ENCODE results near the gene KCNQ4.

KCNQ4 gene

GRCh38 chr1:40748841-40749718 is 34.5 kb upstream of the KCNQ4 start:
- H3K4me1 Mint-ChIP-seq, result peaks cover 42% of the 10 kb centered on the region
- H3K27me3 Mint-ChIP-seq, result no peaks in the 10 kb centered on the region
- ATAC-seq, result no peak
- H3K27ac Mint-ChIP-seq, result no peak overlapping the region
- no peaks in the 10 kb centered on the region for H3K9me3 Mint-ChIP-seq
- no peak for DNase-seq
- H3K4me3 Mint-ChIP-seq, result no peak overlapping the region
- H3K36me3 Mint-ChIP-seq (ENCODE audit: low read depth), result peaks cover 42% of the 10 kb centered on the region

GRCh38 chr1:40749817-40750216 is 33.8 kb upstream of the KCNQ4 start:
- Mint-ChIP-seq H3K27ac (no peak overlapping the region), H3K4me3 (no peak overlapping the region), H3K27me3 (no peaks in the 10 kb centered on the region), H3K9me3 (no peaks in the 10 kb centered on the region), H3K36me3 (ENCODE audit: low read depth) (peaks cover 42% of the 10 kb centered on the region), H3K4me1 (peaks cover 42% of the 10 kb centered on the region)
- ATAC-seq (no peak), DNase-seq (no peak)

GRCh38 chr1:40750451-40750908 is 33.1 kb upstream of the KCNQ4 start:
- H3K27ac Mint-ChIP-seq, result no peak overlapping the region
- ATAC-seq (no peak), DNase-seq (no peak)
- H3K9me3 Mint-ChIP-seq, result no peaks in the 10 kb centered on the region
- no peaks in the 10 kb centered on the region for H3K27me3 Mint-ChIP-seq
- H3K4me3 Mint-ChIP-seq, result no peak overlapping the region
- H3K36me3 Mint-ChIP-seq (ENCODE audit: low read depth), result peaks cover 43% of the 10 kb centered on the region
- H3K4me1 Mint-ChIP-seq, result peaks cover 42% of the 10 kb centered on the region

GRCh38 chr1:40751802-40752201 is 31.8 kb upstream of the KCNQ4 start:
- Mint-ChIP-seq H3K4me3 (no peak overlapping the region), H3K9me3 (no peaks in the 10 kb centered on the region), H3K36me3 (ENCODE audit: low read depth) (peaks cover 43% of the 10 kb centered on the region), H3K27ac (peak overlapping the region; percentile 59), H3K27me3 (no peaks in the 10 kb centered on the region), H3K4me1 (peaks cover 29% of the 10 kb centered on the region)
- ATAC-seq (peak; percentile 77), DNase-seq (peak; percentile 13)

GRCh38 chr1:40753142-40753882 is 30.3 kb upstream of the KCNQ4 start:
- Mint-ChIP-seq H3K9me3 (no peaks in the 10 kb centered on the region), H3K36me3 (ENCODE audit: low read depth) (peaks cover 45% of the 10 kb centered on the region), H3K27me3 (no peaks in the 10 kb centered on the region), H3K4me3 (no peak overlapping the region), H3K4me1 (peaks cover 28% of the 10 kb centered on the region), H3K27ac (peak overlapping the region; percentile 71)
- DNase-seq (no peak), ATAC-seq (no peak)

GRCh38 chr1:40754201-40754600 is 29.4 kb upstream of the KCNQ4 start:
- no peak overlapping the region for H3K4me3 Mint-ChIP-seq
- ATAC-seq (no peak), DNase-seq (no peak)
- no peaks in the 10 kb centered on the region for H3K27me3 Mint-ChIP-seq
- peaks cover 43% of the 10 kb centered on the region for H3K36me3 Mint-ChIP-seq (ENCODE audit: low read depth)
- H3K27ac Mint-ChIP-seq, result no peak overlapping the region
- no peaks in the 10 kb centered on the region for H3K9me3 Mint-ChIP-seq
- peaks cover 28% of the 10 kb centered on the region for H3K4me1 Mint-ChIP-seq

GRCh38 chr1:40755067-40755466 is 28.5 kb upstream of the KCNQ4 start:
- no peak overlapping the region for H3K4me3 Mint-ChIP-seq
- no peaks in the 10 kb centered on the region for H3K27me3 Mint-ChIP-seq
- DNase-seq (no peak), ATAC-seq (no peak)
- H3K27ac Mint-ChIP-seq, result no peak overlapping the region
- peaks cover 48% of the 10 kb centered on the region for H3K36me3 Mint-ChIP-seq (ENCODE audit: low read depth)
- H3K9me3 Mint-ChIP-seq, result no peaks in the 10 kb centered on the region
- peaks cover 28% of the 10 kb centered on the region for H3K4me1 Mint-ChIP-seq

GRCh38 chr1:40756523-40756922 is 27.1 kb upstream of the KCNQ4 start:
- H3K9me3 Mint-ChIP-seq, result no peaks in the 10 kb centered on the region
- ATAC-seq, result no peak
- DNase-seq, result no peak
- H3K4me3 Mint-ChIP-seq, result no peak overlapping the region
- H3K4me1 Mint-ChIP-seq, result peaks cover 18% of the 10 kb centered on the region
- H3K27ac Mint-ChIP-seq, result no peak overlapping the region
- H3K36me3 Mint-ChIP-seq (ENCODE audit: low read depth), result peaks cover 43% of the 10 kb centered on the region
- no peaks in the 10 kb centered on the region for H3K27me3 Mint-ChIP-seq

GRCh38 chr1:40757084-40757483 is 26.5 kb upstream of the KCNQ4 start:
- peaks cover 13% of the 10 kb centered on the region for H3K4me1 Mint-ChIP-seq
- H3K4me3 Mint-ChIP-seq, result no peak overlapping the region
- ATAC-seq (no peak), DNase-seq (no peak)
- no peaks in the 10 kb centered on the region for H3K9me3 Mint-ChIP-seq
- H3K36me3 Mint-ChIP-seq (ENCODE audit: low read depth), result peaks cover 38% of the 10 kb centered on the region
- H3K27ac Mint-ChIP-seq, result no peak overlapping the region
- H3K27me3 Mint-ChIP-seq, result no peaks in the 10 kb centered on the region

- Mint-ChIP-seq H3K9me3 (no peaks in the 10 kb centered on the region), H3K27ac (no peak overlapping the region), H3K4me1 (peaks cover 13% of the 10 kb centered on the region), H3K36me3 (ENCODE audit: low read depth) (peaks cover 41% of the 10 kb centered on the region), H3K4me3 (no peak overlapping the region), H3K27me3 (no peaks in the 10 kb centered on the region)
- DNase-seq (no peak), ATAC-seq (no peak)
Measured at GRCh38 chr1:40758004-40758403, 25.6 kb upstream of the KCNQ4 start.

- Mint-ChIP-seq H3K9me3 (no peaks in the 10 kb centered on the region), H3K4me1 (peaks cover 15% of the 10 kb centered on the region), H3K27me3 (no peaks in the 10 kb centered on the region), H3K36me3 (ENCODE audit: low read depth) (peaks cover 41% of the 10 kb centered on the region), H3K4me3 (no peak overlapping the region), H3K27ac (no peak overlapping the region)
- no peak for ATAC-seq
- DNase-seq, result no peak
Measured at GRCh38 chr1:40758578-40759343, 24.8 kb upstream of the KCNQ4 start.

- Mint-ChIP-seq H3K36me3 (ENCODE audit: low read depth) (peaks cover 53% of the 10 kb centered on the region), H3K4me3 (no peak overlapping the region), H3K4me1 (peaks cover 28% of the 10 kb centered on the region), H3K27ac (no peak overlapping the region), H3K9me3 (no peaks in the 10 kb centered on the region), H3K27me3 (no peaks in the 10 kb centered on the region)
- DNase-seq (no peak), ATAC-seq (no peak)
Measured at GRCh38 chr1:40760984-40761383, 22.6 kb upstream of the KCNQ4 start.

- Mint-ChIP-seq H3K9me3 (no peaks in the 10 kb centered on the region), H3K27me3 (no peaks in the 10 kb centered on the region), H3K4me3 (no peak overlapping the region), H3K4me1 (peaks cover 28% of the 10 kb centered on the region), H3K36me3 (ENCODE audit: low read depth) (peaks cover 58% of the 10 kb centered on the region), H3K27ac (no peak overlapping the region)
- DNase-seq (no peak), ATAC-seq (no peak)
Measured at GRCh38 chr1:40762144-40762923, 21.3 kb upstream of the KCNQ4 start.
